H9 (cell line): ENCODE results near the gene NAA60. TPM values are rescaled to one million over a fixed set of nuclear protein-coding genes. Genes with fewer than 3 reads are reported as not detected.

ENCODE experiments used
- DNase-seq: peaks from one replicate; pipeline ENCODE4 v3.0.0-alpha.2; 2017
- H2AFZ ChIP-seq: one replicate; pipeline ENCODE4 v1.6.1; 2013; ENCODE audit warnings: mild to moderate bottlenecking, low read length, control low read depth, moderate library complexity
- H2AK5ac ChIP-seq: 2 replicates; pipeline ENCODE4 v1.6.1; 2013; ENCODE audit warnings: low read length, control low read depth, mixed read lengths; ENCODE audit not compliant: insufficient read length
- H2BK120ac ChIP-seq: one replicate; pipeline ENCODE4 v1.6.1; 2013; ENCODE audit warnings: low read depth, mild to moderate bottlenecking, low read length, control low read depth, inconsistent platforms; ENCODE audit not compliant: poor library complexity, severe bottlenecking
- H2BK12ac ChIP-seq: 2 replicates; pipeline ENCODE4 v1.6.1; 2013; ENCODE audit warnings: low read length, control low read depth, mixed read lengths, low read depth; ENCODE audit not compliant: insufficient read length
- H2BK15ac ChIP-seq: 2 replicates; pipeline ENCODE4 v1.6.1; 2013; ENCODE audit warnings: low read depth, low read length, control low read depth
- H2BK20ac ChIP-seq: one replicate; pipeline ENCODE4 v1.6.1; 2013; ENCODE audit warnings: low read depth, mild to moderate bottlenecking, low read length, control low read depth, inconsistent platforms; ENCODE audit not compliant: poor library complexity, severe bottlenecking
- H2BK5ac ChIP-seq: 2 replicates; pipeline ENCODE4 v1.6.1; 2013; ENCODE audit warnings: low read length, control low read depth, mixed read lengths; ENCODE audit not compliant: insufficient read length
- H3K14ac ChIP-seq: 2 replicates; pipeline ENCODE4 v1.6.1; 2013; ENCODE audit warnings: low read length, control low read depth; ENCODE audit not compliant: insufficient read depth
- H3K18ac ChIP-seq: 2 replicates; pipeline ENCODE4 v1.6.1; 2013; ENCODE audit warnings: low read depth, mild to moderate bottlenecking, mixed read lengths, low read length, control low read depth; ENCODE audit not compliant: insufficient read length
- H3K23ac ChIP-seq: 2 replicates; pipeline ENCODE4 v1.6.1; 2013; ENCODE audit warnings: low read length, control low read depth, mixed read lengths, low read depth; ENCODE audit not compliant: insufficient read length
- H3K23me2 ChIP-seq: 2 replicates; pipeline ENCODE4 v1.6.1; 2013; ENCODE audit warnings: low read depth, mild to moderate bottlenecking, mixed read lengths, low read length, control low read depth; ENCODE audit not compliant: insufficient read length, poor library complexity, severe bottlenecking
- H3K27ac ChIP-seq: 2 replicates; pipeline ENCODE4 v1.5.1; 2013; ENCODE audit warnings: low read length, control low read depth, mixed read lengths, low read depth; ENCODE audit not compliant: insufficient read length
- H3K27me3 ChIP-seq: 2 replicates; pipeline ENCODE4 v1.6.1; 2013; ENCODE audit warnings: low read length, control low read depth, inconsistent platforms; ENCODE audit not compliant: insufficient read depth
- H3K4ac ChIP-seq: 2 replicates; pipeline ENCODE4 v1.6.1; 2013; ENCODE audit warnings: low read depth, mild to moderate bottlenecking, control low read depth, inconsistent platforms, low read length, moderate library complexity
- H3K4me1 ChIP-seq: 2 replicates; pipeline ENCODE4 v1.6.1; 2013; ENCODE audit warnings: low read length, control low read depth, inconsistent platforms; ENCODE audit not compliant: insufficient read depth
- H3K4me2 ChIP-seq: 2 replicates; pipeline ENCODE4 v1.6.1; 2013; ENCODE audit warnings: low read length, control low read depth, mixed read lengths; ENCODE audit not compliant: insufficient read length, insufficient read depth
- H3K56ac ChIP-seq: 2 replicates; pipeline ENCODE4 v1.6.1; 2013; ENCODE audit warnings: low read depth, mild to moderate bottlenecking, mixed read lengths, low read length, control low read depth; ENCODE audit not compliant: insufficient read length
- H3K79me1 ChIP-seq: 2 replicates; pipeline ENCODE4 v1.6.1; 2013; ENCODE audit warnings: low read depth, mild to moderate bottlenecking, moderate library complexity, low read length, control low read depth, inconsistent platforms; ENCODE audit not compliant: insufficient read depth, poor library complexity, severe bottlenecking
- H3K79me2 ChIP-seq: 2 replicates; pipeline ENCODE4 v1.6.1; 2013; ENCODE audit warnings: low read length, control low read depth, inconsistent platforms; ENCODE audit not compliant: insufficient read depth
- H3K9ac ChIP-seq: 2 replicates; pipeline ENCODE4 v1.6.1; 2013; ENCODE audit warnings: low read length, control low read depth, mixed read lengths; ENCODE audit not compliant: insufficient read length; ENCODE audit errors: extremely low read depth
- H3K9me3 ChIP-seq: one replicate; pipeline ENCODE4 v1.6.1; 2013; ENCODE audit warnings: low read depth, low read length, inconsistent platforms; ENCODE audit not compliant: control insufficient read depth
- H3T11ph ChIP-seq: one replicate; pipeline ENCODE4 v1.6.1; 2013; ENCODE audit warnings: mild to moderate bottlenecking, low read length, control low read depth, inconsistent platforms
- H4K20me1 ChIP-seq: one replicate; pipeline ENCODE4 v1.6.1; 2013; ENCODE audit not compliant: control insufficient read depth, insufficient read length, insufficient read depth
- H4K5ac ChIP-seq: 2 replicates; pipeline ENCODE4 v1.6.1; 2013; ENCODE audit warnings: low read depth, mild to moderate bottlenecking, mixed read lengths, low read length, control low read depth; ENCODE audit not compliant: insufficient read length
- H4K8ac ChIP-seq: replicated peaks from 2 replicates; pipeline ENCODE4 v1.6.1; 2013; ENCODE audit warnings: low read length, control low read depth, mixed read lengths, low read depth; ENCODE audit not compliant: insufficient read length
- H4K91ac ChIP-seq: 2 replicates; pipeline ENCODE4 v1.6.1; 2013; ENCODE audit warnings: low read depth, mild to moderate bottlenecking, moderate library complexity, mixed read lengths, low read length, control low read depth; ENCODE audit not compliant: insufficient read length
- H3K27ac Mint-ChIP-seq, 3 experiments: 2 replicates in 2 of 3; 3 replicates in 1 of 3; pipeline ENCODE4 v1.8.0; 2020 to 2021; ENCODE audit warnings: mixed read lengths in 3 of 3, mild to moderate bottlenecking in 1 of 3, moderate library complexity in 1 of 3
- H3K27me3 Mint-ChIP-seq: 2 replicates; pipeline ENCODE4 v1.8.0; 2021; ENCODE audit warnings: low read depth, mild to moderate bottlenecking, moderate library complexity, mixed read lengths
- H3K36me3 Mint-ChIP-seq, 3 experiments: 2 replicates in 2 of 3; 3 replicates in 1 of 3; pipeline ENCODE4 v1.8.0; 2020 to 2021; ENCODE audit warnings: low read depth in 3 of 3, mixed read lengths in 3 of 3; ENCODE audit not compliant: insufficient read depth in 1 of 3
- H3K4me1 Mint-ChIP-seq, 2 experiments: 2 replicates each; pipeline ENCODE4 v1.8.0; 2020; ENCODE audit warnings: mixed read lengths in 2 of 2
- H3K4me3 Mint-ChIP-seq, 2 experiments: 2 replicates in 1 of 2; 3 replicates in 1 of 2; pipeline ENCODE4 v1.8.0; 2020 to 2021; ENCODE audit warnings: mild to moderate bottlenecking in 2 of 2, mixed read lengths in 2 of 2, moderate library complexity in 1 of 2
- H3K9me3 Mint-ChIP-seq, 2 experiments: 2 replicates in 1 of 2; 3 replicates in 1 of 2; pipeline ENCODE4 v1.8.0; 2020; ENCODE audit warnings: mild to moderate bottlenecking in 2 of 2, mixed read lengths in 2 of 2, moderate library complexity in 1 of 2
- WGBS: extraction: QIAGEN DNeasy Blood & Tissue Kit; methylation state at CpG from one replicate; pipeline ENCODE4 v1.1.7; 2013; ENCODE audit warnings: missing lambda C conversion rate, low lambda C conversion rate, mixed read lengths; ENCODE audit not compliant: insufficient read length; ENCODE audit errors: extremely low coverage; 5-methylcytosine and 5-hydroxymethylcytosine counted together
- total RNA-seq: library from RNA; stranded (reverse); gene quantifications from 2 replicates; pipeline ENCODE4 v1.2.1, GENCODE V29; 2021
- TF ChIP-seq, protein P1 (sequence below): fragments of 200-600 bp; sonication (generic); conservative IDR thresholded peaks from 3 replicates; pipeline ENCODE4 v1.8.0; 2021; ENCODE audit warnings: antibody characterized with exemption, mild to moderate bottlenecking

The NAA60 gene
- total RNA-seq, 1 experiment from 2014 or later = 49.3 TPM

DNA sequence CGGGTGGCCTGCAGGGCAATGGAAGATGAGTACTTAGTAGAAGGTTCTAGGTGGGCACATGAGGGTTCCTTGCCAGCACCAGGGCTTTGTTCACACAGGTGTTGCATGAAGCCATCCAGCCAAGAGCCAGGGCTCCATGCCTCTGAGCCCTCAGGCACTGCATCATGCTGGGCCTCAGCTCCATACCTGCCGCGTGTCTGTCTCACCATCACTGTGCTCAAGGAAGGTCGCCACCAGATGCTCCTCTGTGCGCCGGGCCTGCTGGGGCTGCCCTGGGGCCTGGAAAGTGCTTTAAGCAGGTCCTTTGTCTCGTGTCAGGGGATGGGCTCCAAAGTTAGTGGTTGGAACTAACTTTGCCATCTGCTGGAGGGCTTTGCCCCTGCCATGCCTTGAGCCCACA, 26.3 kb downstream of the NAA60 start:
- Histone ChIP-seq H3K23ac (no peak overlapping the region), H4K91ac (no peak overlapping the region), H3K4ac (no peak overlapping the region), H3K9me3 (no peaks in the 10 kb centered on the region), H3K23me2 (no peaks in the 10 kb centered on the region), H3K79me2 (peaks cover 31% of the 10 kb centered on the region; the same call in 1 of the 2 replicates), H2AFZ (no peak overlapping the region), H3K4me1 (no peaks in the 10 kb centered on the region; the same call in 1 of the 2 replicates), H2BK12ac (no peak overlapping the region), H3K14ac (no peak overlapping the region), H3K27me3 (no peaks in the 10 kb centered on the region), H2BK120ac (no peak overlapping the region), H3K18ac (no peak overlapping the region), H3K56ac (no peak overlapping the region), H4K20me1 (no peaks in the 10 kb centered on the region), H3T11ph (no peak overlapping the region), H4K5ac (no peak overlapping the region), H3K4me2 (no peak overlapping the region), H4K8ac (no peak overlapping the region), H2AK5ac (no peak overlapping the region), H2BK20ac (no peak overlapping the region), H2BK5ac (no peak overlapping the region), H3K27ac (no peak overlapping the region), H3K9ac (no peak overlapping the region), H2BK15ac (no peak overlapping the region), H3K79me1 (peaks cover 15% of the 10 kb centered on the region)
- TF ChIP-seq, protein P1, sequence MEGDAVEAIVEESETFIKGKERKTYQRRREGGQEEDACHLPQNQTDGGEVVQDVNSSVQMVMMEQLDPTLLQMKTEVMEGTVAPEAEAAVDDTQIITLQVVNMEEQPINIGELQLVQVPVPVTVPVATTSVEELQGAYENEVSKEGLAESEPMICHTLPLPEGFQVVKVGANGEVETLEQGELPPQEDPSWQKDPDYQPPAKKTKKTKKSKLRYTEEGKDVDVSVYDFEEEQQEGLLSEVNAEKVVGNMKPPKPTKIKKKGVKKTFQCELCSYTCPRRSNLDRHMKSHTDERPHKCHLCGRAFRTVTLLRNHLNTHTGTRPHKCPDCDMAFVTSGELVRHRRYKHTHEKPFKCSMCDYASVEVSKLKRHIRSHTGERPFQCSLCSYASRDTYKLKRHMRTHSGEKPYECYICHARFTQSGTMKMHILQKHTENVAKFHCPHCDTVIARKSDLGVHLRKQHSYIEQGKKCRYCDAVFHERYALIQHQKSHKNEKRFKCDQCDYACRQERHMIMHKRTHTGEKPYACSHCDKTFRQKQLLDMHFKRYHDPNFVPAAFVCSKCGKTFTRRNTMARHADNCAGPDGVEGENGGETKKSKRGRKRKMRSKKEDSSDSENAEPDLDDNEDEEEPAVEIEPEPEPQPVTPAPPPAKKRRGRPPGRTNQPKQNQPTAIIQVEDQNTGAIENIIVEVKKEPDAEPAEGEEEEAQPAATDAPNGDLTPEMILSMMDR = no peak
- no peaks in the 10 kb centered on the region for H3K27me3 Mint-ChIP-seq
- H3K9me3 Mint-ChIP-seq = no peaks in the 10 kb centered on the region
- H3K4me3 Mint-ChIP-seq = no peak overlapping the region
- H3K36me3 Mint-ChIP-seq = peaks cover 13 to 24% (median 15%) of the 10 kb centered on the region in 3 experiments; a peak in 5 of 7 replicates
- no peak for DNase-seq
- no CpG with 5 or more reads among the region's 7 CpGs for WGBS
- peaks cover 28 to 35% of the 10 kb centered on the region in 2 experiments for H3K4me1 Mint-ChIP-seq
- peak overlapping the region in 1 of 3 experiments; percentile 81; a peak in 1 of 7 replicates for H3K27ac Mint-ChIP-seq
